Ovary (tissue), 9 donors: ENCODE data around the gene BCAS1. TPM values are rescaled to one million over a fixed set of nuclear protein-coding genes. Genes with fewer than 3 reads are reported as not detected.

Source experiments
- DNase-seq, 5 donors: peaks; one replicate each; pipeline ENCODE4 v3.0.0-alpha.2; 2019 to 2020
- H3K27ac ChIP-seq, 2 donors: fragments of 200-600 bp; one replicate each; pipeline versions ENCODE4 v1.5.1 to v1.8.0; 2019 to 2022
- H3K27me3 ChIP-seq: fragments of 200-600 bp; one replicate; pipeline ENCODE4 v1.8.0; 2022
- H3K36me3 ChIP-seq: fragments of 200-600 bp; sonication (generic); one replicate; pipeline ENCODE4 v1.5.1; 2019
- H3K4me1 ChIP-seq: one replicate; pipeline ENCODE4 v1.8.1; 2013; ENCODE audit warnings: mild to moderate bottlenecking, moderate library complexity; ENCODE audit not compliant: insufficient read depth
- H3K4me3 ChIP-seq: fragments of 200-600 bp; sonication (generic); one replicate; pipeline ENCODE4 v1.5.1; 2017
- H3K9me3 ChIP-seq, 2 donors: fragments of 200-600 bp in 1 of 2; sonication (generic) in 1 of 2; one replicate each; pipeline versions ENCODE4 v1.5.1 to v1.8.1; 2013 to 2019; ENCODE audit warnings: mild to moderate bottlenecking in 1 of 2, moderate library complexity in 1 of 2
- CTCF ChIP-seq, 3 donors: fragments of 450-650 bp in 2 of 3; fragments of 200-600 bp in 1 of 3; IDR thresholded peaks; one replicate each; pipeline versions ENCODE4 v1.5.1 to v1.8.0; 2016 to 2022; ENCODE audit warnings: antibody characterized with exemption in 3 of 3, mild to moderate bottlenecking in 1 of 3
- EP300 ChIP-seq: sonication (generic); formaldehyde crosslinking; IDR thresholded peaks from one replicate; pipeline ENCODE4 v1.6.1; 2017; ENCODE audit warnings: antibody characterized with exemption
- POLR2A ChIP-seq: fragments of 450-650 bp; IDR thresholded peaks from one replicate; pipeline ENCODE4 v1.6.1; 2017; ENCODE audit warnings: antibody characterized with exemption, mild to moderate bottlenecking, moderate library complexity
- WGBS, 3 donors: extraction: QIAGEN DNeasy Blood & Tissue Kit in 1 of 3; methylation state at CpG; one replicate each; pipeline versions ENCODE4 v1.1.5 to v1.1.7; 2013 to 2017; 5-methylcytosine and 5-hydroxymethylcytosine counted together
- intact Hi-C, 4 donors: fragments of 100-400 bp; cut with DNase I; formaldehyde crosslinking; loops; one replicate each; pipeline versions ENCODE4 v1.11.0 to v1.15.1; 2022 to 2023
- polyA plus RNA-seq, 2 donors: library from polyadenylated mRNA; stranded (reverse); fragments of 200-250 nt in 1 of 2; fragments of 350-450 nt in 1 of 2; fragmentation: Illumina TruSeq in 1 of 2; extraction: RNeasy Lipid Tissue Mini Kit (QIAGEN cat#74804) in 1 of 2; gene quantifications; one replicate each; pipeline ENCODE4 v1.2.3, GENCODE V29; 2013 to 2014
- total RNA-seq, 7 donors: library from RNA; depleted of rRNA in 2 of 7; stranded (reverse); fragments of >200 nt in 2 of 7; fragmentation: NEBNext Ultra II Directional in 3 of 7; extraction: Animal tissue kit (Norgen Biotek cat#: 25700) in 3 of 7; gene quantifications; one replicate each; pipeline versions ENCODE4 v1.1.0 to v1.2.4, GENCODE V29; 2016 to 2023
- donor health status: DM: no; HTN: no; CAD: no; lungs with moderate emphysema.
- donor health status: DM: no; HTN: no; CAD: no.
- donor health status: Bipolar disorder and iron deficiency.
- donor health status: DM: yes; HTN: yes; CAD: no.
- donor health status: DM: no; HTN: no; CAD: no.
- donor health status: DM: yes; HTN: yes; CAD: no.

Gene BCAS1
- total and polyA plus RNA-seq, 9 donors, result 0.13 to 0.92 (median 0.51) TPM; not detected in 2

GRCh38 chr20:54085910-54086309, 15.5 kb upstream of the BCAS1 start:
- DNase-seq, result no peak
- Histone ChIP-seq H3K4me1 (no peaks in the 10 kb centered on the region), H3K4me3 (no peak overlapping the region), H3K9me3 (no peaks in the 10 kb centered on the region), H3K36me3 (no peaks in the 10 kb centered on the region), H3K27me3 (no peaks in the 10 kb centered on the region), H3K27ac (no peak overlapping the region)
- intact Hi-C loops, result no loop called here
- TF ChIP-seq EP300, result no peak
- 75 to 80% (median 77%) methylated on average over 3 of the region's 3 CpGs for WGBS, 3 donors

- H3K27ac ChIP-seq, result no peak overlapping the region
- intact Hi-C loops, result no loop called here
- H3K9me3 ChIP-seq, result no peaks in the 10 kb centered on the region
- no peak overlapping the region for H3K4me3 ChIP-seq
- 87 to 90% (median 89%) methylated on average over 1 of the region's 1 CpG for WGBS, 3 donors
- TF ChIP-seq EP300 (no peak), POLR2A (no peak), CTCF (IDR thresholded peaks at IDR 0.05) (no peak)
- no peaks in the 10 kb centered on the region for H3K27me3 ChIP-seq
- no peaks in the 10 kb centered on the region for H3K36me3 ChIP-seq
- DNase-seq, result no peak
- no peaks in the 10 kb centered on the region for H3K4me1 ChIP-seq
These were observed 15.0 kb upstream of the BCAS1 start for GRCh38 chr20:54085425-54085824.

GRCh38 chr20:54084727-54085388, 14.5 kb upstream of the BCAS1 start:
- intact Hi-C loops, result no loop called here
- no peak for DNase-seq
- 72 to 75% (median 73%) methylated on average over 5 of the region's 5 CpGs for WGBS, 3 donors
- H3K27me3 ChIP-seq, result no peaks in the 10 kb centered on the region
- H3K4me1 ChIP-seq, result no peaks in the 10 kb centered on the region
- H3K9me3 ChIP-seq, result no peaks in the 10 kb centered on the region
- TF ChIP-seq CTCF (IDR thresholded peaks at IDR 0.05), result no peak
- TF ChIP-seq EP300, result no peak
- TF ChIP-seq POLR2A, result no peak
- no peaks in the 10 kb centered on the region for H3K36me3 ChIP-seq
- no peak overlapping the region for H3K27ac ChIP-seq
- no peak overlapping the region for H3K4me3 ChIP-seq

- no peak for DNase-seq
- H3K36me3 ChIP-seq, result no peaks in the 10 kb centered on the region
- H3K27ac ChIP-seq, result no peak overlapping the region
- H3K4me1 ChIP-seq, result no peaks in the 10 kb centered on the region
- H3K4me3 ChIP-seq, result no peak overlapping the region
- intact Hi-C loops, result no loop called here
- TF ChIP-seq POLR2A (no peak), EP300 (no peak), CTCF (IDR thresholded peaks at IDR 0.05) (no peak)
- H3K9me3 ChIP-seq, result no peaks in the 10 kb centered on the region
- no peaks in the 10 kb centered on the region for H3K27me3 ChIP-seq
These were observed 13.8 kb upstream of the BCAS1 start for GRCh38 chr20:54084193-54084592.

- Histone ChIP-seq H3K4me1 (no peaks in the 10 kb centered on the region), H3K27me3 (no peaks in the 10 kb centered on the region), H3K36me3 (no peaks in the 10 kb centered on the region), H3K4me3 (no peak overlapping the region), H3K9me3 (no peaks in the 10 kb centered on the region), H3K27ac (no peak overlapping the region)
- no peak for DNase-seq
- no peak for TF ChIP-seq CTCF (IDR thresholded peaks at IDR 0.05)
- TF ChIP-seq EP300, result no peak
- TF ChIP-seq POLR2A, result no peak
- intact Hi-C loops, result no loop called here
These were observed 13.1 kb upstream of the BCAS1 start for GRCh38 chr20:54083459-54083858.
